Choroid plexus epithelial cell (primary cell): ENCODE results near the gene AJAP1.

Experiments
- DNase-seq: peaks from one replicate; pipeline ENCODE4 v3.0.0-alpha.2; 2010; ENCODE audit warnings: low read depth
- H3K4me3 ChIP-seq: 2 replicates; pipeline ENCODE4 v1.5.1; 2011; ENCODE audit warnings: low read depth, mild to moderate bottlenecking, control low read depth, low read length, moderate library complexity
- TF ChIP-seq, protein P1 (sequence below): conservative IDR thresholded peaks from 2 replicates; pipeline ENCODE4 v1.5.1; 2011; ENCODE audit warnings: low read depth, mild to moderate bottlenecking, control low read depth, inconsistent platforms, low read length, moderate library complexity

The AJAP1 gene

DNA sequence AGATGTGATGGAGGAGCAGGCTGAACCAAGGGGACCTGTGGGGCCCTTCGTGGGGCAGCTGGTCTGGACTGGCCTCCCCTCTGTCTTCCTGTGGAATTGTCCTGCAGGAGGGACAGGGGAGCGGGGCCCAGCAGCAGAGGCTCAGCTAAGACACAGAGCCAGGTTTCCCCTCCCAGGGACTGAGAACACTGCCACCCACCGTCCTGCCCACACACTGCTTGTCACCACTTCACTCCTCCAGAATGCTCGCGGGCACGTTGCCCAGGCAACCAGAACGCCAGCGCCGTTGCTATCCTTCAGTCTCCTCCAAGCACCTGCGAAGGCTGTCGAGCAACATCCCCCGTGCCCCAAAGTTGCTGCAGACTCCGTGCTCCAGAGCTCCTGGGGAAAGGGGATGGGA lies 46.4 kb downstream of the AJAP1 start:
- H3K4me3 ChIP-seq, result no peak overlapping the region
- DNase-seq, result no peak
- TF ChIP-seq, protein P1, sequence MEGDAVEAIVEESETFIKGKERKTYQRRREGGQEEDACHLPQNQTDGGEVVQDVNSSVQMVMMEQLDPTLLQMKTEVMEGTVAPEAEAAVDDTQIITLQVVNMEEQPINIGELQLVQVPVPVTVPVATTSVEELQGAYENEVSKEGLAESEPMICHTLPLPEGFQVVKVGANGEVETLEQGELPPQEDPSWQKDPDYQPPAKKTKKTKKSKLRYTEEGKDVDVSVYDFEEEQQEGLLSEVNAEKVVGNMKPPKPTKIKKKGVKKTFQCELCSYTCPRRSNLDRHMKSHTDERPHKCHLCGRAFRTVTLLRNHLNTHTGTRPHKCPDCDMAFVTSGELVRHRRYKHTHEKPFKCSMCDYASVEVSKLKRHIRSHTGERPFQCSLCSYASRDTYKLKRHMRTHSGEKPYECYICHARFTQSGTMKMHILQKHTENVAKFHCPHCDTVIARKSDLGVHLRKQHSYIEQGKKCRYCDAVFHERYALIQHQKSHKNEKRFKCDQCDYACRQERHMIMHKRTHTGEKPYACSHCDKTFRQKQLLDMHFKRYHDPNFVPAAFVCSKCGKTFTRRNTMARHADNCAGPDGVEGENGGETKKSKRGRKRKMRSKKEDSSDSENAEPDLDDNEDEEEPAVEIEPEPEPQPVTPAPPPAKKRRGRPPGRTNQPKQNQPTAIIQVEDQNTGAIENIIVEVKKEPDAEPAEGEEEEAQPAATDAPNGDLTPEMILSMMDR, result no peak

DNA sequence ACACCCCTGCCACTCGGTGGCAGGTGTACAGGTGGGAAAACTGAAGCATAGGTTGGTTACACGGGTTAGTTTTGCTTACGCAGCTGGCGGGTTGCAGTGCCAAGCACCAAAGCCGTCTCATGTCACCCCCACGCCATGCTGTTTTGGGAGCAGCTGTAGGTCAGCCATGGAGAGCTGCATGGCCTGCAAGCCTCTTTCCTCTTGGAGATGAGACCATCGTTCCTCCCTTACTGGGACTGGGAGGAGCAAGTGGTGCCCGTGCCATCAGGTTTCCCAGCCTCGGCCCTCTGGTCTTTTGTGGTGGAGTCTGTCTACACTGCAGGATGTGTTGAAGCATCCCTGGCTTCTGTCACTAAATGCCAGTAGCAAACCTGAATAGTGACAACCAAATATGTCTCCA lies 46.9 kb downstream of the AJAP1 start:
- TF ChIP-seq, protein P1, result no peak
- DNase-seq, result no peak
- no peak overlapping the region for H3K4me3 ChIP-seq

DNA sequence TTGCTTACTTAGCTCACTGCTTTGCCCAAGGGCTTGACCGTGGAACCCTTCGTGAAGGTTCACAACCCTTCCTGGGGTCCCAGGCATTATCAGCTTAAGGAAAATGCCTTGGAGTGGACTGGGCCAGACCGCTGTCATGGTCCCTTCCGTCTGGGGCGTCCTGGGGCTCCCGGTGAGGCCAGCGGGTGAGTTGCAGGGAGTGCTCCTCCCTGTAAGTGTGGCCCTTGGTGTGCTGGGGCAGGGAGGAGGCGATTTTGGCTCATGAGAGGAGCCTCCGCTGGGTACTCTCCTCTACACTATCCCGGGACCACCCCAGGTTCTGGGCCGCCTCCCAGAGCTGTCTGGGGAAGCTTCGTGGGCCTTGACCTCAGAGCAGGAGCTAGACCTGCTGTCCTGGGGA lies 48.1 kb downstream of the AJAP1 start:
- H3K4me3 ChIP-seq, result no peak overlapping the region
- no peak for DNase-seq
- TF ChIP-seq, protein P1, result no peak

DNA sequence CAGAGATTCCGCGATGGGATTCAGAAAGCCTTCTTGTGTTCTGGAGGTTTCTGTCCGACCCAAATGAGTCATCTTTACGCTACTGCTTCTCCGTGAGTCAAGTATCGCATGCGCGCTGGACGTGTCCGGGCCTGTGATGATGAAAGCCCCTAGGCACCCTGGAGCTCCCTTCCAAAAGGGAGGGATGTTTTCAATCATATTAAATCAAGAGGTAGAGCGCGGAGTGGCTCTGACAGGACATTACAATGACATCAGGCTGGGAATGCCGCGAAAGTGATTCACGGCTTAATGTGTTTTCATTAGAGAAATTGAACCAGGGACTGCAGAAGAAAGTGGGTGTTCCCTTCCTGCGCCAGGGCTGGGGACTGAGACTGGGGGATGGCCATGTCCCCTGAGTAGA lies 48.5 kb downstream of the AJAP1 start:
- no peak for DNase-seq
- H3K4me3 ChIP-seq, result no peak overlapping the region
- TF ChIP-seq, protein P1, result no peak

DNA sequence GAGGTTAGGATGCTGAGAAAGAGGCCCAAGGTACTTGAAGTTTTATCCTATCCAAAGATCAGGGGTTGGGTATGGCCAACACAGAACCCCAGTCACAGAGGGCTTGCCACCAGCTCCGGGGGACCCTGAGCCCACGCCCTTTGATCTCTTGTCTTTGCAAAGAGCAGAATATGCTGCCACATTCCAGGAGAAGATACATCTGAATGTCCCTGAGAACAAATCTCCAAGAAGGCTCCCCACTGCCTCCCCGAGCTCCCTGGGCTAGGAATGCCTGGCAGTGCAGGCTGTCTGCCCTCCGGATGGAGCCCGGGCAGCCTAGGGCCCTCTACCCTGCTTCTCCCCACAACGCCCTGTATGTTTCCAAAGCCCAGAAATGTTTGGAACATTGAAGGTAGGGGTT lies 49.2 kb downstream of the AJAP1 start:
- H3K4me3 ChIP-seq, result no peak overlapping the region
- no peak for DNase-seq
- TF ChIP-seq, protein P1, result no peak

DNA sequence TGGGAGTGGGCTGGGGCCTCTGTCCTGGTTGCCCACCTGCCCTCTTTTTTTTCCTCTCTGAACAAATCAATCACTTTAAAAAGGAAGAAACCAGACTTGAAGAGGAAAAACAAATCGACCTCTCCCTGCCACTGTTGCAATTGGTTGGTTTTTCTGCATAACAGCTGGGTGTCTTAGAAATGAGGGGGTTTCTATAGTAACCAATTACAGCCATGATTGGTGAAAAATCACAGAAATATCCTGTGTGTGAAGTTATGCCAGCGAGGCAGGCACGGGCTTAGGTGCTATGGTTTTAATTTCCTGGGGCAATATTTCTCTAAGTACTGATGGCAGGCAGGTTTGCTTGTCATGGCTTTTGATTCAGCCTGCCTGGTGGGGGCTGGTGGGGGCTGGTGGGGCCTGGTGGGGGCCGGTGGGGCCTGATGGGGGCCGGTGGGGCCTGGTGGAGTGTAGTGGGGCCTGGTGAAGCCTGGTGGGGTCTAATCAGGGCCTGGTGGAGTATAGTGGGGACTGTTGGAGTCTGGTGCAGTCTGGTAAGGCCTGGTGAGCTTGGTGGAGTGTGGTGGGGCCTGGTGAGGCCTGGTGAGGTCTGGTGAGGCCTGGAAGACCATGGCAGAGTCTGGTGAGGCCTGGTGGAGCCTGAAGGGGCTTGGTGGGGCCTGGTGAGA lies 54.6 kb downstream of the AJAP1 start:
- DNase-seq, result no peak
- H3K4me3 ChIP-seq, result no peak overlapping the region
- TF ChIP-seq, protein P1, result no peak

DNA sequence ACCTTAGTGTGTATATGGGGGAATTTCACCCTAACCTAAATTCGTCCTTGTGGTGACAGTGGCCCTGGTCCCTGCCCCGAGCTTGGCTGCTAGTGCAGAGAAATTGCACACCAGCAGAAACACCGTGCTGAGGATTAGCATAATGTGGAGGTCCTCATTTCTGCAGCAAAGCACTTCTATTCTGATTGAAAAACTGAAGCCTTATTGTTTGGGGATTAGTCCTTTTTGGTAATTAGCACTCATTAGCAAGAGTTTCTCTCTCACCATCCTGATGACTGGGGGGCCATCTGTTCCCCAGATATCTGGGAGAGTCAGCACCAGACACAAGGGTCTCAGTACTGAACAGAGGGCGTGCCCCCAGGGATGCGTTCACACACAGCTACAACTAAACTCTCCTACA lies 55.2 kb downstream of the AJAP1 start:
- H3K4me3 ChIP-seq, result no peak overlapping the region
- no peak for DNase-seq
- TF ChIP-seq, protein P1, result no peak
